PC-9 (cell line): Measurements from ENCODE around the gene IMPA2.

Experiments used
- CTCF ChIP-seq: fragments of 200-600 bp; sonication (generic); conservative IDR thresholded peaks from 2 replicates; pipeline ENCODE4 v1.6.1; 2017; ENCODE audit warnings: mixed run types, antibody characterized with exemption, mild to moderate bottlenecking, moderate library complexity
- EZH2 ChIP-seq: fragments of 200-600 bp; sonication (generic); IDR thresholded peaks from 2 replicates; pipeline ENCODE4 v1.8.0; 2017; ENCODE audit warnings: antibody characterized with exemption, low read depth

GRCh38 chr18:11984091-11984490 lies 2.8 kb downstream of the IMPA2 start:
- TF ChIP-seq CTCF (no peak), EZH2 (no peak)
